HG02840 (cell line): ENCODE results near the gene ULBP3.
"Not testable (repeated sequence)": the region's sequence is repeated elsewhere in the genome, so short reads cannot be mapped to it uniquely, and the experiment has no call there.

Source experiments
- ATAC-seq: cut with Tn5 transposase; IDR thresholded peaks from one replicate; pipeline ENCODE4 v1.9.1; 2021; ENCODE audit warnings: mild to moderate bottlenecking, moderate library complexity, moderate number of reproducible peaks; ENCODE audit not compliant: unreplicated experiment, low FRiP score

ULBP3 gene

GRCh38 chr6:150078788-150079187, 9.9 kb upstream of the ULBP3 start:
- ATAC-seq: no peak

- no peak for ATAC-seq
Measured at GRCh38 chr6:150076196-150076893, 7.4 kb upstream of the ULBP3 start.

DNA sequence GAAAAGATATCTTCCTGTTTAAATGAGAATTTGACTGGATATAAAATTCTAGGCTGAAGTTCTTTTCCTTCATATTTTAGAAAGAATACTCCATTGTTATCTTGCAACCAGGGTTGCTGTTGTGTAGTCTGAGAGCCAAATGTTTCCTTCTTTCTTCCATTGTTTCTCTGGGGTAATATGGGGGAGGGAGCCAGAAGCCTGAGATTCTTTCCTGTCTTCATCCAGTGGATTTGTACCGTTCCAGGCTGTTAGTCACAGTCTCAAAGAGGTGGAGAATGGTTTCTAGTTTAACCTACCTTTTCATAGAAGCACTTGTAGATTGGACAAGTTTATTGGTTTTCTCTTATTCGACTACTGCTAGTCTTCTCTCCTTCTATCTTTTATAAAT, 6.1 kb upstream of the ULBP3 start:
- no peak for ATAC-seq

GRCh38 chr6:150074396-150075033, 5.6 kb upstream of the ULBP3 start:
- ATAC-seq: not testable (repeated sequence)

GRCh38 chr6:150072201-150072600, 3.3 kb upstream of the ULBP3 start:
- no peak for ATAC-seq

- no peak for ATAC-seq
Measured at GRCh38 chr6:150070236-150070818, 1.4 kb upstream of the ULBP3 start.

DNA sequence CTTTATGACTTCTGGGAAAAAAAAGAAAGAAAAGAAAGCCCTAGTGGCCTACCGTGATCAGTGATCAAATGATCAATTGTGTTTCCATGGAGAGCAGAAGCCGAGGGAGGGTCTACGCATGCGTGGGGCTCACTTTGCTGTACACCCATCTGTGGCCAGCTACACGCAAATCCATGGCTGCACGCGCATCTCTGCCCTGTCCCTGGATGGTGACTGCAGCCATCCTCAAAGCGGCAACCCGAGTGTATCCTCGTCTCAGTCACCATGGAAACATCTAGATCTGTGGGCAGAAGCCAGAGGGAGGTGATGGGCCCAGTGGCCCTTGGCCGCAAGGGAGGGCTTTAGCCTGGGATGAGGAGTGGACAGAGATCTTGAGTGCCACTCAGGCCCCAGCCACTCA, 785 bp upstream of the ULBP3 start:
- no peak for ATAC-seq

- no peak for ATAC-seq
Measured at GRCh38 chr6:150068151-150068550, 770 bp downstream of the ULBP3 start.

DNA sequence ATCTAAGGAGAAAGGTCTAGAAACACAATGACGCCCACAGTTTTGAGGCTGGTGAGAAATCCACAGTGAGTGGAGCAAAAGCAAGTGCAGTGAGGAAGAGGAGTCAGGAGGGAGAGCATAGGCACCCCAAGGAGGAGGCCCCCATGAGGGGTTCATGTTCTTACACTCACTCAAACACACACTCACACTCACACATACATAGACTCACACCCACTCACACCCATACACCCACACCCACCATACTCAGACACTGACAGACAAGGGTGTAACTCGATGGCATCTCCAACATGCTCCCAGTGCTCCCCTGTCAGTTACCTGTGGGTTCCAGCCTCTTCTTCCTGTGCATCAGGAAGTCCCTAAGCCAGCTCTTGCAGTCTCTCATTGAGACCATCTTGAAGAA, 3.8 kb downstream of the ULBP3 start:
- ATAC-seq: no peak

GRCh38 chr6:150063640-150064039, 5.3 kb downstream of the ULBP3 start:
- no peak for ATAC-seq

DNA sequence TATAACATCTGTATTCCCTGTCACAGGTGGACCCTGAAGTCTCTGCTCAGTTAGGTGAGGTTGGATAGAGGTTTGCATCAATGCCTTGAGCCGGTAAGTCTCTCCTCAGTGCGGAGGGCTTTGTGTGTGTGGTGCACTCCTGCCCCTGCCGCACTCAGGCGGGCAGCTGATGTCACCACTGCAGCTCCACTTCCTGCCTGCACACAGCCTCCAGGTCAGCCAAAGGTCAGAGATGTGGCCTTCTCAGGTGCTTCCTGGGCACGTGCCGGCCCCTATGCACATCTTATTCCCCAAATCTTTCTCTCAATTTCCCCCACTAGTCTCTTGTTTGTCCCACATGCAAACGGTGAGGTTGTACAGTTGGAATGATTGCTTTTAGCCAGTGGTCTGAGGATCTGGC, 8.9 kb downstream of the ULBP3 start:
- not testable (repeated sequence) for ATAC-seq

GRCh38 chr6:150058986-150059385, 9.9 kb downstream of the ULBP3 start:
- ATAC-seq: no peak

- no peak for ATAC-seq
Measured at GRCh38 chr6:150058231-150058792, 10.6 kb downstream of the ULBP3 start.

GRCh38 chr6:150057501-150057951, 11.4 kb downstream of the ULBP3 start:
- no peak for ATAC-seq

DNA sequence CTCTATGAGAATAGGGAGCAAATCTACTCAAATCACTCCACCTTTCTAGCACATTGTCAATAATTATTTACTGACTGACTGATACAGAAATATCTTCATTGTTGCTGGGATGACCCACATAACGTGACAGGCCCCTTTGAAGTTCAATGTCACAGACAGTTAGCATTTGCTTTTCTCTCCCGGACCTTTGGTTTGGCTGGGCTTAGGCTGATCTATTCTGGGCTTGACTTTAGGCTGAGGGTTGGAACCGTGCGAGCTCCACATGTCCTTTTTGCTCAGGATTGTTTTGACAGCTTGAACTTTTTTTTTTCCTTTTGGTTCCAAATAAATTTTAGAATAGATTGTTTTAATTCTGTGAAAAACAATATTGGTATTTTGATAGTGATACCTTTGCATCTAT, 12.0 kb downstream of the ULBP3 start:
- ATAC-seq: no peak

- ATAC-seq: no peak
Measured at GRCh38 chr6:150056156-150056555, 12.8 kb downstream of the ULBP3 start.

- no peak for ATAC-seq
Measured at GRCh38 chr6:150055131-150055530, 13.8 kb downstream of the ULBP3 start.

DNA sequence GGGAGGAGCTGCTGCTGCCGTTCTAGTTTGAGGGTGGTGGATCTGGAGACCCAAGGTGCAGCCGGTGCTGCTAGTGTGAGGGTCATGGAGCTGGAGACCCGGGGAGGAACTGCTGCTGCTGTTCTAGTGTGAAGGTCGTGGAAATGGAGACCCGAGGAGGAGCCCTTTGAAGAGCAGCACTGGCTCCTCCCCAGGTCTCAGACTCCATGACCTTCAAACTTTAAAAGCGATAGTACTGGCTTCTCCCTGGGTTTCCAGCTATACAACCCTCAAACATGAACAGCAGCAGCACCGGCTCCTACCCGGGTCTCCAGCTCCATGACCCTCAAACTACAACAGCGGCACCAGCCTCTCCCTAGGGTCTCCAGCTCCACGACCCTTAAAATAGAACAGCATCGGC, 15.5 kb downstream of the ULBP3 start:
- no peak for ATAC-seq

GRCh38 chr6:150050846-150051245, 18.1 kb downstream of the ULBP3 start:
- no peak for ATAC-seq

DNA sequence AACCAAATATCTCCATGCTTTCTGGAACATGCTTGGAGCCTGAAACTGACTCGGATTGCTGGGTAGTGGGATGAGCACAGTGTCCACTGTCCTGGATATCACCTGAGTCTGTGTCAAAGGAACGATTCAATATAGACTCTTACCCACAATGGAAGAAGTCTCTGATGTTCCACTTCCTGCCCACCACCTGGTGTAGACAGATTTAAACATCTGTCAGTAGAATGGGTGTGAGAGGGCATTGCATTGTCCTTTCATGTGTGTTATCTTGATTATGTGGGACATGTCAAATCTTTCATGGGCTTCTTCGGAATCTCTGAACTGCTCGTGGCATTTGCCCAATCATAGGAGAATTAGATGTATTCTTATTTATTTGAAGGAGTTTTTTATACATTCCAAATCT, 20.8 kb downstream of the ULBP3 start:
- no peak for ATAC-seq

GRCh38 chr6:150046943-150047342, 22.0 kb downstream of the ULBP3 start:
- no peak for ATAC-seq
